Endothelial cell of umbilical vein (primary cell): Measurements from ENCODE around the gene PDGFB.
A peak's percentile ranks its signal among the peaks of the same experiment; 100 is the strongest.

Experiments used
- EZH2 ChIP-seq: IDR thresholded peaks from 2 replicates; pipeline ENCODE4 v1.6.1; 2012; ENCODE audit warnings: borderline replicate concordance, low read depth, mild to moderate bottlenecking, moderate library complexity, low read length, inconsistent platforms; ENCODE audit not compliant: severe bottlenecking
- MYC ChIP-seq: IDR thresholded peaks from one replicate; pipeline ENCODE4 v1.6.1; 2011; ENCODE audit warnings: mild to moderate bottlenecking, low read depth, low read length
- POLR2A ChIP-seq: IDR thresholded peaks from 2 replicates; pipeline ENCODE4 v1.6.1; 2012; ENCODE audit warnings: low read depth, mild to moderate bottlenecking, control low read depth, low read length
- POLR2AphosphoS5 ChIP-seq: IDR thresholded peaks from 2 replicates; pipeline ENCODE4 v1.6.1; 2012; ENCODE audit warnings: low read depth, mild to moderate bottlenecking, control low read depth, low read length, moderate library complexity; ENCODE audit not compliant: insufficient read depth
- TF ChIP-seq, protein P1 (sequence below), 2 donors: IDR thresholded peaks; 1 replicate in 1 of 2; 2 replicates in 1 of 2; pipeline ENCODE4 v1.5.1; 2011; ENCODE audit warnings: low read length in 2 of 2, mild to moderate bottlenecking in 2 of 2, moderate library complexity in 2 of 2, control low read depth in 1 of 2, inconsistent platforms in 1 of 2, low read depth in 1 of 2; ENCODE audit not compliant: insufficient read depth in 1 of 2; ENCODE audit errors: extremely low read depth in 1 of 2
- TF ChIP-seq, protein P2 (sequence below): IDR thresholded peaks from 2 replicates; pipeline ENCODE4 v1.6.1; 2011; ENCODE audit not compliant: insufficient read depth, insufficient read length

DNA sequence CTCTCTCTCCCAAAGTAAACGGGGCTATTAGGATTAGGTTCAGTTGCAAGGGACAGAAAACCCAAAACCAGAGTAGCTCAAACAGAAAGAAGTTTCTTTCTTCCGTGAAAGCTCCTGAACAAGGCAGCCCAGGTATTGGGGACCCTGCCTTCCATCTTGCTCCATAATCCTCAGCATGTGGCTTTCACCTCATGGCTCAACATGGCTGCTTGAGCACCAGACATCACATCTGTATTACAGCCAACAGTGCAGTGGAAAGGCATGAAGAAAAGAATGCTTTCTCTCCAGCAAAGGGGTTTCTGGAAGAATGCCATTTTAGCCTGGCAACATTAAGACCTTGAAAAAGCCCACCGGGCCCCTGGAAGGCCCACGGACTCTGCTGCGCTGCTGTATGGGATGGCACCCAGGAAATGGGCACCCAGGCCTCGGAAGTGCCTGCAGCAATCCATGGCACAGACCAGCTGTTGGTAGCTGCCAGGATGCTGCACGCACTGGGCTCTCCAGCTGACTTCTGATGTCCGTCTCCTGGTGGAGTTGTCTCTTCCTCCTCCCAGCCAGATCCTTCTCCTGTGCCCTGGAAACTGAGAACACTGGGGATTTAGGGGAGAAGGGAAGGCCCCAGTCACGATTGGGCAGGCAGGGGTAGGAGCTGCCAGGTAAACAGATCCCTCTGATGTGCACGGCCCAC lies 22.6 kb downstream of the PDGFB start:
- TF ChIP-seq, protein P1, sequence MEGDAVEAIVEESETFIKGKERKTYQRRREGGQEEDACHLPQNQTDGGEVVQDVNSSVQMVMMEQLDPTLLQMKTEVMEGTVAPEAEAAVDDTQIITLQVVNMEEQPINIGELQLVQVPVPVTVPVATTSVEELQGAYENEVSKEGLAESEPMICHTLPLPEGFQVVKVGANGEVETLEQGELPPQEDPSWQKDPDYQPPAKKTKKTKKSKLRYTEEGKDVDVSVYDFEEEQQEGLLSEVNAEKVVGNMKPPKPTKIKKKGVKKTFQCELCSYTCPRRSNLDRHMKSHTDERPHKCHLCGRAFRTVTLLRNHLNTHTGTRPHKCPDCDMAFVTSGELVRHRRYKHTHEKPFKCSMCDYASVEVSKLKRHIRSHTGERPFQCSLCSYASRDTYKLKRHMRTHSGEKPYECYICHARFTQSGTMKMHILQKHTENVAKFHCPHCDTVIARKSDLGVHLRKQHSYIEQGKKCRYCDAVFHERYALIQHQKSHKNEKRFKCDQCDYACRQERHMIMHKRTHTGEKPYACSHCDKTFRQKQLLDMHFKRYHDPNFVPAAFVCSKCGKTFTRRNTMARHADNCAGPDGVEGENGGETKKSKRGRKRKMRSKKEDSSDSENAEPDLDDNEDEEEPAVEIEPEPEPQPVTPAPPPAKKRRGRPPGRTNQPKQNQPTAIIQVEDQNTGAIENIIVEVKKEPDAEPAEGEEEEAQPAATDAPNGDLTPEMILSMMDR (IDR thresholded peaks at IDR 0.05; ENCODE audit: extremely low read depth in 1 of 2, insufficient read depth in 1 of 2, low read depth in 1 of 2, low read length in 2 of 2): no peak
- TF ChIP-seq POLR2AphosphoS5: peak; percentile 34
- TF ChIP-seq MYC: no peak
- TF ChIP-seq EZH2: no peak
- no peak for TF ChIP-seq POLR2A
- TF ChIP-seq, protein P2, sequence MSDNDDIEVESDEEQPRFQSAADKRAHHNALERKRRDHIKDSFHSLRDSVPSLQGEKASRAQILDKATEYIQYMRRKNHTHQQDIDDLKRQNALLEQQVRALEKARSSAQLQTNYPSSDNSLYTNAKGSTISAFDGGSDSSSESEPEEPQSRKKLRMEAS: no peak
